ENCODE results near the gene MRTFA. TPM values are rescaled to one million over a fixed set of nuclear protein-coding genes. Genes with fewer than 3 reads are reported as not detected.

MRTFA gene
- total RNA-seq, 1 experiment from 2014 or later = 30.7 TPM

DNA sequence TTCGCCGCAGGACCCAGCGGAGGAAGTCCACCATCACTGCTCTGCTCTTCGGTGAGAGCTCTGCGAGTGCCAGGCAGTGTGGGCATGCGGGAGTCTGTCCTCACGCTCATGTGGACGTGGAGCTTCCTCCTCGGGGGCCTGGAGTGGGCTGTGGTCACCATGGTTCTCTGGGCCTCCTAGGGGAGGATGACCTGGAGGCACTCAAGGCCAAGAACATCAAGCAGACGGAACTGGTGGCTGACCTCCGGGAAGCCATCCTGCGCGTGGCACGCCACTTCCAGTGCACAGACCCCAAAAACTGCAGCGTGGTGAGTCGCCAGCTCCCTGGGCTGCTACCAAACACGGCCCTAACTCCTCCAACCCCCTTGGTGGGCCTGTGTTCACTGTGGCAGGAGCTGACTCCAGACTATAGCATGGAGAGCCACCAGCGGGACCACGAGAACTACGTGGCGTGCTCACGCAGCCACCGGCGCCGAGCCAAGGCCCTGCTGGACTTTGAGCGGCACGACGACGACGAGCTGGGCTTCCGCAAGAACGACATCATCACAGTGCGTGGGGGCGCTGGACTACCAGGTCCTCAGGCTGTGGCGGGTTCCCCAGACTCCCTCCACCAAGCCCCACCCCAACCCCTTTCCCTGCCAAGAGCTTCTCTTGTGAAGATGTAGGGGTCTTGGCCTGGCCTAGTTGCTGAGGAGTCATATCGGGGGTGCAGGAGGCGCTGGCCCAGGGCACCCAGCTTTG lies 229.3 kb downstream of the MRTFA start:
- Histone ChIP-seq H3K9me3 (no peaks in the 10 kb centered on the region), H3K36me3 (peaks cover 73% of the 10 kb centered on the region), H3K27me3 (no peaks in the 10 kb centered on the region), H3K4me3 (no peak overlapping the region)
- no peak for DNase-seq

DNA sequence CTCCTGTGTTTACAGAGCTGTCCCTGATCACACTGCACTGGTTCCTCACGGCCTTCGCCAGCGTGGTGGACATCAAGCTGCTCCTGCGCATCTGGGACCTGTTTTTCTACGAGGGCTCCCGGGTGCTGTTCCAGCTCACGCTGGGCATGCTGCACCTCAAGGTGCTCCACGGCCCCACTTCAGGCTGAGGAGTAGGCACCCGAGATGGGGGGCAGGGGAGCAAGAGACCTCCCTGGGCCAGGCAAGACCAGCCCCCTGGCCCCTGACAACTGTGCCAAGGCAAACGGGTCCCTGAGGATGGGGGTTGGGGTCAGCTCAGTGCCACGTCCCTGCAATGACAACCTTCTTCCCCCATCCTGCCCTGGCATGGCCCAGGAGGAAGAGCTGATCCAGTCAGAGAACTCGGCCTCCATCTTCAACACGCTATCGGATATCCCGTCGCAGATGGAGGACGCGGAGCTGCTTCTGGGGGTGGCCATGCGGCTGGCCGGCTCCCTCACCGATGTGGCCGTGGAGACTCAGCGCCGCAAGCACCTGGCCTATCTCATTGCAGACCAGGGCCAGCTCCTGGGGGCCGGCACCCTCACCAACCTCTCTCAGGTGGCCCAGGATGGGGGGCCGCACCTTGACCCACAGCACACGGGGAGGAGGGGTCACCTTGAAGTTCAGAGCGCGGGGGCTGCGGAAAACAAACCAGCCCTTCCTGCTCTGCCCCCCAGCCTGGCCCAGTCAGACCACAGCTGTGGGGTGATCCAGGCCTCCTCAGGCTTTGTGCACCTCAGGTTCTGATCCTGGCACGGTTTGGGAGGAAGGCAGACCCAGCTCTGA lies 230.2 kb downstream of the MRTFA start:
- H3K27me3 ChIP-seq = no peaks in the 10 kb centered on the region
- no peak for DNase-seq
- H3K36me3 ChIP-seq = peaks cover 70% of the 10 kb centered on the region
- no peak overlapping the region for H3K4me3 ChIP-seq
- H3K9me3 ChIP-seq = no peaks in the 10 kb centered on the region

GRCh38 chr22:40405178-40406062 lies 231.1 kb downstream of the MRTFA start:
- no peak for DNase-seq
- Histone ChIP-seq H3K9me3 (no peaks in the 10 kb centered on the region), H3K27me3 (no peaks in the 10 kb centered on the region), H3K36me3 (peaks cover 64% of the 10 kb centered on the region), H3K4me3 (no peak overlapping the region)

GRCh38 chr22:40404251-40405177 lies 232.0 kb downstream of the MRTFA start:
- Histone ChIP-seq H3K9me3 (no peaks in the 10 kb centered on the region), H3K27me3 (no peaks in the 10 kb centered on the region), H3K4me3 (no peak overlapping the region), H3K36me3 (peaks cover 57% of the 10 kb centered on the region)
- no peak for DNase-seq

DNA sequence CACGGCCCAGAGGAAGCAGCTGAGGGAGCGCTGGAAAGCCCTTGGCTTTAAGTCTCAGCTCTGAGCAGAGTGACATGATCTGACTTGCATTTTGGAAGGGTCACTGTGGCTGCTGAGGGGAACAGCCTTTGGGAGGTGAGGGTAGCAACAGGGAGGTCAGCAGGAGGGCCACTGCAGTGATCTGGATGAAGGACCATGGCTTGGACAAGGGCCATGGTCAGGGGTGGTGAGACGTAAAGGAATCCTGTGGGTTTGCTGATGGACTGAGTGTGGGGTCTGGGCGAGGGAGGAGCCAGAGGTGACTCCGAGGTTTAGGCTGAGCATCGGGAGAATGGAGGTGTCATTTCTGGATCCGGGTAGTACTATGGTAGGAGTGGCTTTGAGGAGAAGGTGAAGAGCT lies 232.9 kb downstream of the MRTFA start:
- Histone ChIP-seq H3K27me3 (no peaks in the 10 kb centered on the region), H3K4me3 (no peak overlapping the region), H3K36me3 (peaks cover 54% of the 10 kb centered on the region), H3K9me3 (no peaks in the 10 kb centered on the region)
- DNase-seq = no peak

DNA sequence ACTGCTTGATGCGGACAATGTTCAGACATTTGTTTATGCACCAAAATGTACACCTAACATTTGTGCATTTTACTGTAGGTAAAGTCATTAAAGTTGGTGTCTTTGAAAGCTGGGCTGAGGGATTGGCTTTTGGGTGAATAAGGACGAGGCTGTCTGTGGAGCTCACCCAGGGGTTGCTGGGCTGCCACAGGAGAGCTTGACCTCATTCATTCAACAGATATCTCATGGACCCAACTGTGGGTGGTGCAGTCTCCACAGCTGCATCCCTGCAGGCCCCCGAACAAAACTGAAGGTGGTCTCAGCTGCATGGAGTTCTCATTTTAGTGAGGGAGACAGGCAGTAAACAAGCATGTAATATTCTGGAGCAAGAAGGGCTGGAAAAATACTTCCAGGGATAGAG lies 233.4 kb downstream of the MRTFA start:
- no peak overlapping the region for H3K4me3 ChIP-seq
- H3K36me3 ChIP-seq = peaks cover 51% of the 10 kb centered on the region
- no peaks in the 10 kb centered on the region for H3K9me3 ChIP-seq
- no peak for DNase-seq
- no peaks in the 10 kb centered on the region for H3K27me3 ChIP-seq

DNA sequence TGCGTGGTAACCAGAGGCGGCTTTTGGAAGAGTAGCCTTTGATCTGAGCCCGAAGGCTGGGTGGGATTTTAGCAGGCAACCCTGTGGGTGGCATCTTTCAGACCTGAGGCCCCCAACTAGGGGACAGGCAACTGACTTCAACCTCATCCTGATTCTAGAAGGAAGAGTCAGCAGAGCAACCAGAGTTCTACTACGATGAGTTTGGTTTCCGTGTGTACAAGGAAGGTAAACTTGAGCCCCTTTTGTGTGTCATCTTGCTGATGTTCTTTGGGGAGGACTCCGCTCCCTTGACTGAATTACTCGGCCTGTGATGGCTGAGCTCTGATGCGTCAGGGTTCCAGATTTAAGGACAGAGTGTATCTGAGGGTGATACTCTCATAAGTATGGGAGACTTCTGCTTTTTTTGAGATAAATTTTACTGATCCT lies 234.5 kb downstream of the MRTFA start:
- Histone ChIP-seq H3K4me3 (no peak overlapping the region), H3K36me3 (peaks cover 41% of the 10 kb centered on the region), H3K9me3 (no peaks in the 10 kb centered on the region), H3K27me3 (no peaks in the 10 kb centered on the region)
- DNase-seq = no peak

DNA sequence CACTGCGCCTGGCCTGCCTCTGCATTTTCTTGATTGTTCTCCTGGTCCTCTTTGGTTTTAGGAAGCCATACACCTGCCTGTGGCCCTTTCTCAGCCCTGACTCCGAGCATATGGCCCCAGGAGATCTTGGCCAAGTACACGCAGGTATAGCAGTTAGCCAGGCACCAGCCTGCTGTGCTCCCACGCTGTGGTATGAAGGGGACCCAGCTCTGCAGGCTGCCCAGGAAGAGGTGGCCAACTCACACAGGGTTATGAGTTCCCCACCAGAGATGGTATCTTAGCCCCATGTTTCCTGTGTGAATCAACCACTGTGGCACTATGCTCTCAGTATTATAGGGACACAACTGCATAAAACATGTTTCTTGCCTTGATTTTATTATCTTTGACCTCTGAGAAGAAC lies 235.0 kb downstream of the MRTFA start:
- H3K27me3 ChIP-seq = no peaks in the 10 kb centered on the region
- H3K9me3 ChIP-seq = no peaks in the 10 kb centered on the region
- H3K4me3 ChIP-seq = no peak overlapping the region
- H3K36me3 ChIP-seq = peaks cover 36% of the 10 kb centered on the region
- DNase-seq = no peak

DNA sequence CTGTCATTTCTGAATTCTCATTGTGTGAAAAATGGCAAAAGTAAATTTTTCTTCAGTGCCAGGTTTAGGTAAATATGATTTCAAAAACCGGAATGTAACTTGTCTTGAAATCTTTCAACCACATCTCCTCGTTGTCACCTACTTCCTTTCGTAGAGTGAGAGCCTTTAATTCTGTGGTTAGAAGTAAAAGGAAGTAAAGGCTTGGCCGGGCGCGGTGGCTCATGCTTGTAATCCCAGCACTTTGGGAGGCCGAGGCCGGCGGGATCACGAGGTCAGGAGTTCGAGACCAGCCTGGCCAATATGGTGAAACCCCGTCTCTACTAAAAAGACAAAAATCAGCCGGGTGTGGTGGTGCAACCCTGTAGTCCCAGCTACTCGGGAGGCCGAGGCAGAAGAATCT lies 236.4 kb downstream of the MRTFA start:
- no peak for DNase-seq
- Histone ChIP-seq H3K4me3 (no peak overlapping the region), H3K27me3 (no peaks in the 10 kb centered on the region), H3K9me3 (no peaks in the 10 kb centered on the region), H3K36me3 (peaks cover 41% of the 10 kb centered on the region)

GRCh38 chr22:40399621-40400020 lies 236.9 kb downstream of the MRTFA start:
- no peaks in the 10 kb centered on the region for H3K9me3 ChIP-seq
- no peaks in the 10 kb centered on the region for H3K27me3 ChIP-seq
- DNase-seq = no peak
- H3K4me3 ChIP-seq = no peak overlapping the region
- peaks cover 36% of the 10 kb centered on the region for H3K36me3 ChIP-seq

DNA sequence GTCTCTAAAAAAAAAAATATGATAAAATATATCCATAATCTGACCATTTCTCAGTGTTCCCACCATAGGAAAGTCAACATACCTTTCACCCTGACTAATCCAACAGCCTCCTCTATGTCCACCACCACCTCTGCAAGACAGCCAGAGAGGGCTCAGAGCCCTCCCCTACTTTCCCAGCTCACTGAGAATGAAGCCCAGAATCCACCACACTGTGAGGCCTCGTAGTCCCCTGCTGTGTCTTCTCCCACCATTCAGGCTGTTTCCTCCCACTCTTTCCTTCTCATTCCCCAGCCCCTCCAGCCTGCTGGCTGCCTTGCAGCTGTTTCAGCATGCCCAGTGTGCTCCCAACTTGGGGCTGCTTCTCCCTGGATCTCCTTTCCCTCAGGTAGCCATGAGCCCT lies 239.1 kb downstream of the MRTFA start:
- DNase-seq = no peak
- Histone ChIP-seq H3K36me3 (peaks cover 23% of the 10 kb centered on the region), H3K4me3 (no peak overlapping the region), H3K9me3 (no peaks in the 10 kb centered on the region), H3K27me3 (no peaks in the 10 kb centered on the region)

DNA sequence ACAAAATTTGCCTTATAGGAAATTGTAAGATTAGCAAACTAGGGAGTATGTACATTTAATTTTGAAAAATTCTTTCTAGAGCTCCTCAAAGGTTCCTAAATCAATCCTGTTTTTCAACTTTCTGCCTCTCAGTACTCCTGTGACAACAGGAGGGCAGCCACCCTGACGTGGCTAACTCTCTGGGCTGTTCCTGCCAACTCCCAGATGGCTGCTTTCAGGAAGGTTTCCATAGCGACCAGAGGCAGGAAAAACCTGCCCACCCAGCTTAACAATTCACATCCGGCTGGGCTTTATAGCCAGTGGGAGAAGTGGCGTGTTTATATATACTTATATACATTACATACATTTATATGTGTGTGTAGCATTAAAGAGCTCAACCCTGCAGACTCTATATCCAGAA lies 239.6 kb downstream of the MRTFA start:
- Histone ChIP-seq H3K4me3 (no peak overlapping the region), H3K9me3 (no peaks in the 10 kb centered on the region), H3K36me3 (peaks cover 18% of the 10 kb centered on the region), H3K27me3 (no peaks in the 10 kb centered on the region)
- DNase-seq = no peak

- DNase-seq = no peak
- peaks cover 14% of the 10 kb centered on the region for H3K36me3 ChIP-seq
- H3K27me3 ChIP-seq = no peaks in the 10 kb centered on the region
- H3K4me3 ChIP-seq = no peak overlapping the region
- H3K9me3 ChIP-seq = no peaks in the 10 kb centered on the region
Observed at GRCh38 chr22:40395607-40396006, 240.9 kb downstream of the MRTFA start.

DNA sequence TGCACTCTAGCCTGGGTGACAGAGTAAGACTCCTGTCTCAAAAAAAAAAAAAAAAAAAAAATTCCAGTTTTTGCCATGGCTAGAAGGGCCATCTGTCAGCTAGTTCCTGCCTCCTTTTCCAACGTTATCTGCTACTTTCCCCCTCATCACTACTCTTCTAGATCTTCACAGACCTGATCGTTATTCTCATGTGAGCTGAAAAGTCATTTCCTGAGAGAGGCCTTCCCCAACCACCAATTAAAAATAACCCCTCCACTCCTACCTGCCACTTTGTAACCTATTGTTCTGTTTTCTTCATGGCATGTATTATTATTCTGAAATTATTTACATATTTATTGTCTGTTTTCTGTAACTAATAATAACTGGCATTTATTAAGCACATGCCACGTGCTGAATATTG lies 241.9 kb downstream of the MRTFA start:
- Histone ChIP-seq H3K9me3 (no peaks in the 10 kb centered on the region), H3K36me3 (peaks cover 12% of the 10 kb centered on the region), H3K27me3 (no peaks in the 10 kb centered on the region), H3K4me3 (no peak overlapping the region)
- no peak for DNase-seq

- Histone ChIP-seq H3K9me3 (no peaks in the 10 kb centered on the region), H3K4me3 (no peak overlapping the region), H3K36me3 (peaks cover 9% of the 10 kb centered on the region), H3K27me3 (no peaks in the 10 kb centered on the region)
- no peak for DNase-seq
Observed at GRCh38 chr22:40392618-40393017, 243.9 kb downstream of the MRTFA start.

DNA sequence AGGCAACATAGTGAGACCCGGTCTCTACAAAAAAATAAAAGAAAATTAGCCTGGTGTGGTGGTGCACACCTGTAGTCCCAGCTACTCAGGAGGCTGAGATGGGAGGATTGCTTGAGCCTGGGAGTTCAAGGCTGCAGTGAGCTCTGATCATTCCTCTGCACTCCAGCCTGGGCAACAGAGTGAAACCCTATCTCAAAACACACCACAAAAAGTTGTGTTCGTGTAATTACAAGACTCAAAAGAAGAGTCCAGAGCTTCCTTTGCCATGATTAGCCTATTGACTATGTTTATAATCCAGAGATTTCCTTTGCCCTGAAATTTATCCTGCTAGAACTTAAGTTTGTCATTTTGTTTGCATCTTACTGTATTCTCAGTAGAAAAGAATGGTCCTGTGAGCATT lies 245.1 kb downstream of the MRTFA start:
- Histone ChIP-seq H3K4me3 (no peak overlapping the region), H3K27me3 (no peaks in the 10 kb centered on the region), H3K36me3 (peaks cover 9% of the 10 kb centered on the region), H3K9me3 (no peaks in the 10 kb centered on the region)
- no peak for DNase-seq
